Sigmoid colon (tissue), 7 donors: ENCODE measurements around the gene JMJD1C. TPM values are rescaled to one million over a fixed set of nuclear protein-coding genes. Genes with fewer than 3 reads are reported as not detected.
"Not testable (repeated sequence)": the region's sequence is repeated elsewhere in the genome, so short reads cannot be mapped to it uniquely, and the experiment has no call there.

Source experiments
- DNase-seq: peaks from one replicate; pipeline ENCODE4 v3.0.0-alpha.2; 2019
- H3K27ac ChIP-seq, 4 donors: fragments of 200-600 bp; sonication (generic); one replicate each; pipeline ENCODE4 v1.5.1; 2016 to 2019; ENCODE audit warnings: mild to moderate bottlenecking in 1 of 4
- H3K27me3 ChIP-seq, 3 donors: fragments of 200-600 bp; sonication (generic); one replicate each; pipeline ENCODE4 v1.5.1; 2019; ENCODE audit warnings: mild to moderate bottlenecking in 1 of 3
- H3K36me3 ChIP-seq, 4 donors: fragments of 200-600 bp; sonication (generic); one replicate each; pipeline ENCODE4 v1.5.1; 2016 to 2019
- H3K4me1 ChIP-seq, 4 donors: fragments of 200-600 bp; sonication (generic); one replicate each; pipeline ENCODE4 v1.5.1; 2017 to 2019
- H3K4me3 ChIP-seq, 4 donors: fragments of 200-600 bp; sonication (generic); one replicate each; pipeline ENCODE4 v1.5.1; 2017 to 2019; ENCODE audit warnings: mild to moderate bottlenecking in 2 of 4, moderate library complexity in 1 of 4
- H3K9me3 ChIP-seq, 4 donors: fragments of 200-600 bp in 3 of 4; sonication (generic) in 3 of 4; one replicate each; pipeline versions ENCODE4 v1.5.1 to v1.6.1; 2013 to 2019
- EP300 ChIP-seq, 4 donors: sonication (generic); formaldehyde crosslinking; IDR thresholded peaks; one replicate each; pipeline ENCODE4 v1.6.1; 2017; ENCODE audit warnings: antibody characterized with exemption in 4 of 4
- POLR2A ChIP-seq, 2 donors: fragments of 450-650 bp; IDR thresholded peaks; one replicate each; pipeline ENCODE4 v1.6.1; 2016; ENCODE audit warnings: antibody characterized with exemption in 2 of 2, mild to moderate bottlenecking in 2 of 2, moderate library complexity in 2 of 2
- POLR2AphosphoS5 ChIP-seq, 4 donors: sonication (generic); formaldehyde crosslinking; IDR thresholded peaks; one replicate each; pipeline ENCODE4 v1.6.1; 2017; ENCODE audit warnings: antibody characterized with exemption in 4 of 4
- WGBS, 2 donors: extraction: QIAGEN DNeasy Blood & Tissue Kit; methylation state at CpG; one replicate each; pipeline ENCODE4 v1.1.7; 2013; 5-methylcytosine and 5-hydroxymethylcytosine counted together
- intact Hi-C: fragments of 100-400 bp; cut with DNase I; formaldehyde crosslinking; loops from one replicate; pipeline ENCODE4 v1.15.1; 2023
- polyA plus RNA-seq, 3 donors: library from polyadenylated mRNA; stranded (reverse); fragments of 200-250 nt; gene quantifications; one replicate each; pipeline ENCODE4 v1.2.3, GENCODE V29; 2013
- total RNA-seq, 4 donors: library from RNA; depleted of rRNA; stranded (reverse); fragments of >200 nt; gene quantifications; one replicate each; pipeline ENCODE4 v1.1.0, GENCODE V29; 2016
- TF ChIP-seq, protein P1 (sequence below), 4 experiments: fragments of 450-650 bp in 3 of 4; fragments of 200-600 bp in 1 of 4; IDR thresholded peaks; one replicate each; pipeline ENCODE4 v1.5.1; 2016 to 2019; ENCODE audit warnings: antibody characterized with exemption in 4 of 4, mild to moderate bottlenecking in 3 of 4, moderate library complexity in 2 of 4
- donor health status: healthy with polysubstance abuse.
- donor health status: Bipolar disorder and iron deficiency.
- donor health status: healthy.

Gene JMJD1C
- total and polyA plus RNA-seq, 7 donors: 13.2 to 134 (median 94.2) TPM

DNA sequence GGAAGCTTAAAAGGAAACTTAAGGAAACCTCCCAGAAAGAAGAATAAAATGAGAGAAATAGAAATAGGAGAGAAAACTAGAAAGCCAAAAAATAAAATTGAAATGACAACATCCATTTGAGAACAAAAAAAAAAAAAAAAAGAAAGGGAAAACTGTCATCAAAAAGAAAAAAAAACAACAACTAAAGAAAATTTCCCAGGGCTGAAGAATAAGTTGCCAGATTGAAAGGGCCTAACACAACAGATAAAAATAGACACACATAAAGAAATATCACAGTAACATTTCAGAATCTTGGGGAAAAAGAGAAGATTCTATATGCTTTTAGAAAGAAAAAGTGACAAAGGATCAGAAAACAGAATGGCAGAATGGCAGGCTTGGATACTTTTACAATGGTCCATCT, 157.1 kb downstream of the JMJD1C start:
- H3K9me3 ChIP-seq: no peaks in the 10 kb centered on the region
- H3K27me3 ChIP-seq: no peaks in the 10 kb centered on the region
- H3K4me3 ChIP-seq: no peak overlapping the region
- intact Hi-C loops: no loop called here
- TF ChIP-seq, protein P1, sequence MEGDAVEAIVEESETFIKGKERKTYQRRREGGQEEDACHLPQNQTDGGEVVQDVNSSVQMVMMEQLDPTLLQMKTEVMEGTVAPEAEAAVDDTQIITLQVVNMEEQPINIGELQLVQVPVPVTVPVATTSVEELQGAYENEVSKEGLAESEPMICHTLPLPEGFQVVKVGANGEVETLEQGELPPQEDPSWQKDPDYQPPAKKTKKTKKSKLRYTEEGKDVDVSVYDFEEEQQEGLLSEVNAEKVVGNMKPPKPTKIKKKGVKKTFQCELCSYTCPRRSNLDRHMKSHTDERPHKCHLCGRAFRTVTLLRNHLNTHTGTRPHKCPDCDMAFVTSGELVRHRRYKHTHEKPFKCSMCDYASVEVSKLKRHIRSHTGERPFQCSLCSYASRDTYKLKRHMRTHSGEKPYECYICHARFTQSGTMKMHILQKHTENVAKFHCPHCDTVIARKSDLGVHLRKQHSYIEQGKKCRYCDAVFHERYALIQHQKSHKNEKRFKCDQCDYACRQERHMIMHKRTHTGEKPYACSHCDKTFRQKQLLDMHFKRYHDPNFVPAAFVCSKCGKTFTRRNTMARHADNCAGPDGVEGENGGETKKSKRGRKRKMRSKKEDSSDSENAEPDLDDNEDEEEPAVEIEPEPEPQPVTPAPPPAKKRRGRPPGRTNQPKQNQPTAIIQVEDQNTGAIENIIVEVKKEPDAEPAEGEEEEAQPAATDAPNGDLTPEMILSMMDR (IDR thresholded peaks at IDR 0.05): no peak
- TF ChIP-seq EP300 (IDR thresholded peaks at IDR 0.05) (no peak), POLR2A (IDR thresholded peaks at IDR 0.05) (no peak)
- DNase-seq: no peak
- no peak overlapping the region for H3K27ac ChIP-seq
- no peaks in the 10 kb centered on the region for H3K36me3 ChIP-seq
- no peaks in the 10 kb centered on the region for H3K4me1 ChIP-seq

- Histone ChIP-seq H3K27ac (no peak overlapping the region), H3K4me1 (no peaks in the 10 kb centered on the region), H3K27me3 (no peaks in the 10 kb centered on the region), H3K9me3 (no peaks in the 10 kb centered on the region), H3K4me3 (no peak overlapping the region), H3K36me3 (no peaks in the 10 kb centered on the region)
- WGBS, 2 donors: 94 to 97% methylated on average over 3 of the region's 3 CpGs
- TF ChIP-seq, protein P1 (IDR thresholded peaks at IDR 0.05): no peak
- intact Hi-C loops: no loop called here
- DNase-seq: no peak
Observed at GRCh38 chr10:63304146-63304545, 161.6 kb downstream of the JMJD1C start.

GRCh38 chr10:63300801-63301200, 165.0 kb downstream of the JMJD1C start:
- no peak overlapping the region for H3K4me3 ChIP-seq
- H3K27ac ChIP-seq: no peak overlapping the region
- DNase-seq: no peak
- peaks cover 0 to 12% (median 7%) of the 10 kb centered on the region in 4 donors for H3K4me1 ChIP-seq
- TF ChIP-seq POLR2AphosphoS5 (IDR thresholded peaks at IDR 0.05) (no peak), POLR2A (IDR thresholded peaks at IDR 0.05) (no peak)
- no peaks in the 10 kb centered on the region for H3K27me3 ChIP-seq
- no peaks in the 10 kb centered on the region for H3K9me3 ChIP-seq
- intact Hi-C loops: no loop called here
- WGBS, 2 donors: 95 to 96% methylated on average over 3 of the region's 3 CpGs
- H3K36me3 ChIP-seq: no peaks in the 10 kb centered on the region

DNA sequence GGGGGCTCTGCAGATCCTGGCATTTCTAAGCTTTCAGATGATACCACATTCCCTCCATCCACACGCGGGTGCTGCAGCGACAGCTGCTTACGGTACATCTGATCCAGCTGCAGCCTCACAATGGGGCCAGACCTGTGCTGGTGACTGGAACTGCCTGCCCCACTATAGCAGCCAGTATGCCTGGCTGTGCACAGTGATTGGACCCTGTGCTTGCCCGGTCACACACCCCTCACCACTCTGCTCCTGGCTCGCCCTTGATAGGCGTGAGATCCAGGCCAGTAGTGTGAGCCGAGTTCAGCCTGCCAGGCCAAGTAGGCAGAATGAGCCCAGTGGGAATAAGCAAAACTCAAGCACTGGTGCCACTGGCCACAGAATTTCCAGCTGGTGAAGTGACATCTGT, 167.8 kb downstream of the JMJD1C start:
- 98% methylated on average over 8 of the region's 8 CpGs for WGBS, 2 donors
- no peak for DNase-seq
- Histone ChIP-seq H3K27me3 (no peaks in the 10 kb centered on the region), H3K27ac (no peak overlapping the region), H3K4me1 (peaks cover 0 to 12% (median 7%) of the 10 kb centered on the region in 4 donors), H3K4me3 (no peak overlapping the region), H3K36me3 (no peaks in the 10 kb centered on the region), H3K9me3 (no peaks in the 10 kb centered on the region)
- intact Hi-C loops: no loop called here
- TF ChIP-seq, protein P1 (IDR thresholded peaks at IDR 0.05): no peak
- TF ChIP-seq POLR2AphosphoS5 (IDR thresholded peaks at IDR 0.05) (no peak), EP300 (IDR thresholded peaks at IDR 0.05) (no peak), POLR2A (IDR thresholded peaks at IDR 0.05) (no peak)

GRCh38 chr10:63294781-63295180, 171.0 kb downstream of the JMJD1C start:
- H3K27me3 ChIP-seq: no peaks in the 10 kb centered on the region
- no peak overlapping the region for H3K4me3 ChIP-seq
- no peak for DNase-seq
- intact Hi-C loops: no loop called here
- no peak overlapping the region for H3K27ac ChIP-seq
- H3K9me3 ChIP-seq: no peaks in the 10 kb centered on the region
- H3K4me1 ChIP-seq: peaks cover 0 to 12% (median 7%) of the 10 kb centered on the region in 4 donors
- no peak for TF ChIP-seq POLR2AphosphoS5 (IDR thresholded peaks at IDR 0.05)
- 89 to 95% methylated on average over 2 of the region's 2 CpGs for WGBS, 2 donors
- no peaks in the 10 kb centered on the region for H3K36me3 ChIP-seq

DNA sequence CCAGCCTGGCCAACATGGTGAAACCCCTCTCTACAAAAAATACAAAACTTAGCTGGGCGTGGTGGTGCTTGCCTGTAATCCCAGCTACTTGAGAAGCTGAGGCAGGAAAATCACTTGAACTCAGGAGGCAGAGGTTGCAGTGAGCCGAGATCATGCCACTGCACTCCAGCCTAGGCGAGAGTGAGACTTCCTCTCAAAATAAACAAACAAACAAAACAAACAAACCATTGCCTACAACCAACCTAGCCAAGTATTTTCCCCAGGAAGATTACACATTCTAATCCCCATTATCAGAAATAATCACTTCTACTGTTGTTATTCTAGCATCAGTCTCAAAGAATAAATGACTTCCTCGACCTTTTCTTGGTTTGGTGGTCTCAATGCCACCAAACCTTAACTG, 172.9 kb downstream of the JMJD1C start:
- H3K4me1 ChIP-seq: peaks cover 0 to 14% (median 7%) of the 10 kb centered on the region in 4 donors
- WGBS, 2 donors: 88 to 91% methylated on average over 4 of the region's 4 CpGs

More for the DNA sequence above, 172.9 kb downstream of the JMJD1C start:
- DNase-seq, H3K27ac ChIP-seq, H3K36me3 ChIP-seq, H3K27me3 ChIP-seq, intact Hi-C loops, H3K9me3 ChIP-seq, H3K4me3 ChIP-seq: not testable (repeated sequence)
